Activated CD8-positive, alpha-beta memory T cell treated with anti-CD3 and anti-CD28 coated beads, Interleukin-2, amount 10 ng/mL, durations not matched to agents 7 days and 5 days (primary cell): ENCODE results near the gene PDCD11. TPM values are rescaled to one million over a fixed set of nuclear protein-coding genes. Genes with fewer than 3 reads are reported as not detected.

Experiments used
- ATAC-seq: fragments of 150-1000 bp; cut with Tn5 transposase; one replicate; pipeline ENCODE4 v1.10.0; 2021; ENCODE audit warnings: moderate library complexity
- CTCF ChIA-PET: fragments of 350-600 bp; sonication (Branson Sonifier 250); formaldehyde crosslinking; loops from one replicate; lab custom pipeline; 2021; ENCODE audit warnings: antibody characterized with exemption; lab: Charles Lee
- DNase-seq: peaks from one replicate; pipeline ENCODE4 v3.0.0-alpha.2; 2020
- H3K27ac Mint-ChIP-seq: one replicate; pipeline ENCODE4 v1.8.0; 2021; ENCODE audit warnings: mild to moderate bottlenecking, mixed read lengths
- H3K27me3 Mint-ChIP-seq: one replicate; pipeline ENCODE4 v1.8.0; 2021; ENCODE audit warnings: mixed read lengths
- H3K36me3 Mint-ChIP-seq: one replicate; pipeline ENCODE4 v1.8.0; 2021; ENCODE audit warnings: mild to moderate bottlenecking, mixed read lengths
- H3K4me1 Mint-ChIP-seq: one replicate; pipeline ENCODE4 v1.8.0; 2021; ENCODE audit warnings: mixed read lengths
- H3K4me3 Mint-ChIP-seq: one replicate; pipeline ENCODE4 v1.8.0; 2021; ENCODE audit warnings: mild to moderate bottlenecking, moderate library complexity, mixed read lengths
- H3K9me3 Mint-ChIP-seq: one replicate; pipeline ENCODE4 v1.8.0; 2022; ENCODE audit warnings: low read depth, mixed read lengths
- microRNA-seq: library from miRNA; unstranded; fragments of <30 nt; microRNA quantifications from one replicate; pipeline ENCODE4 v1.2.0, GENCODE V29; 2022
- total RNA-seq, 2 experiments: library from RNA; stranded (reverse); gene quantifications; one replicate each; pipeline ENCODE4 v1.2.3, GENCODE V29; 2021

The PDCD11 gene
- total RNA-seq, 2 experiments from 2014 or later, result 59.4 to 67.7 TPM

DNA sequence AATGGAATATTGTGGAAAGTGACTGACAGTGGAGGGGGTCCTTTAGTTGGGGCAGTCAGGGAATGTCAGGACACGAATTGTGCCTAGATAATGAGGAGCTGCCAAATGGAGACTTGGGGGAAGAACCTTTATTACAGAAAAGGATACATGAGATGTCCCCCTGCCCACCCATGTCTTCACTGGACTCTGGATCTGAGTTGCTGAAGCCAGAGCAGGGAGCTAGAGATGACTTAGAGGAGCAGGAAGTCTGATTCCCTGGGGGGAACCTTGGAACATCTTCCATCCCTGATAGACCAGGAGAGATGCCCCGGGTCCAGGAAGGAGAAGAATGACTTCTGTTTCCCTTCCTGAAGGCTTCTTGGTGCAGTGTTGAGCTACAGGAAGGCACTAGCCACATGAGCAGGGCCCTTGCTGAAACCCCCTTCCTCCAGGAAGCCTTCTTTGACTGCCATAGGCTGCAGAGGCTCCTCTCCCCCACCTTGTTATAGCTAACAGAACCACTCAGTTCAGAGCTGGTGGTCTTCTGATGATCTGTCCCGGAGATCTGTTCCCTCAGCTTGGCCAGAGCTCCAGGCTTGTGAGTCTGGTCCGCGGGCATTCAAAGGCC lies 96.3 kb downstream of the PDCD11 start:
- H3K27me3 Mint-ChIP-seq, result peaks cover 52% of the 10 kb centered on the region

GRCh38 chr10:103493362-103493915 lies 97.0 kb downstream of the PDCD11 start, which contains the start of gene NEURL1:
NEURL1 (plus strand) TSS chr10:103493705; CDS start chr10:103494388, 683 bp downstream.
- no peak within 1 kb of the TSS for H3K27ac Mint-ChIP-seq
- H3K36me3 Mint-ChIP-seq, result no peaks in the 10 kb centered on the region
- CTCF ChIA-PET, result interaction anchor here (0.8 to 2.0 kb wide), 9 partner anchors 11 to 97 kb away, joined by 3 to 15 read pairs (median 3); partner anchors contain the start of genes ATP5MK and CALHM2
- H3K4me1 Mint-ChIP-seq, result peaks cover 21% of the 10 kb centered on the region
- peak; percentile 32 for ATAC-seq
- H3K27me3 Mint-ChIP-seq, result peaks cover 54% of the 10 kb centered on the region
- DNase-seq, result no peak
- H3K9me3 Mint-ChIP-seq, result no peaks in the 10 kb centered on the region
- peak within 1 kb of the TSS; percentile 73 for H3K4me3 Mint-ChIP-seq

More for the DNA sequence above, 96.3 kb downstream of the PDCD11 start:
- Mint-ChIP-seq H3K9me3 (no peaks in the 10 kb centered on the region), H3K36me3 (no peaks in the 10 kb centered on the region), H3K4me1 (peaks cover 21% of the 10 kb centered on the region), H3K4me3 (peak overlapping the region; percentile 73), H3K27ac (no peak overlapping the region)
- CTCF ChIA-PET, result interaction anchor here (1.0 to 2.0 kb wide), 8 partner anchors 16 to 186 kb away, joined by 3 to 15 read pairs (median 3); partner anchors contain the start of genes ATP5MK and CALHM2
- ATAC-seq, result no peak
- no peak for DNase-seq

- peaks cover 61% of the 10 kb centered on the region for H3K27me3 Mint-ChIP-seq
Measured at GRCh38 chr10:103493916-103494877, 97.8 kb downstream of the PDCD11 start.

GRCh38 chr10:103495321-103495720 lies 98.9 kb downstream of the PDCD11 start:
- H3K27me3 Mint-ChIP-seq, result peaks cover 73% of the 10 kb centered on the region
- DNase-seq, result no peak
- no peak overlapping the region for H3K4me3 Mint-ChIP-seq
- no peak for ATAC-seq
- peaks cover 22% of the 10 kb centered on the region for H3K4me1 Mint-ChIP-seq
- CTCF ChIA-PET, result interaction anchor here (0.8 to 1.1 kb wide), 3 partner anchors 69 to 98 kb away, joined by 3 read pairs; no protein-coding TSS in a partner anchor
- H3K9me3 Mint-ChIP-seq, result no peaks in the 10 kb centered on the region
- no peaks in the 10 kb centered on the region for H3K36me3 Mint-ChIP-seq
- H3K27ac Mint-ChIP-seq, result no peak overlapping the region

More at GRCh38 chr10:103493916-103494877, 97.8 kb downstream of the PDCD11 start:
- peak; percentile 61 for DNase-seq
- H3K4me1 Mint-ChIP-seq, result peaks cover 21% of the 10 kb centered on the region
- CTCF ChIA-PET, result interaction anchor here (0.8 to 2.0 kb wide), 9 partner anchors 11 to 87 kb away, joined by 3 to 15 read pairs (median 3); partner anchors contain the start of gene CALHM2
- no peaks in the 10 kb centered on the region for H3K9me3 Mint-ChIP-seq
- peak overlapping the region; percentile 44 for H3K4me3 Mint-ChIP-seq
- no peak overlapping the region for H3K27ac Mint-ChIP-seq
- no peaks in the 10 kb centered on the region for H3K36me3 Mint-ChIP-seq
- ATAC-seq, result peak; percentile 67

Small RNA genes within 50 kb of the gene (microRNA-seq; reads per million reads assigned to microRNA genes)
- gene MIR1307, result 4,116 reads per million, percentile 92 among the genes with 10 or more reads in this experiment

Other genes with a start within 250 kb of the PDCD11 start
- 10 to 100 TPM; 64.4 to 64.9 TPM for gene NT5C2, start 203.4 kb upstream of the PDCD11 start, total RNA-seq
- gene RPEL1, start 150.7 kb upstream of the PDCD11 start, total RNA-seq, result not detected
- under 1 TPM; 0.09 to 0.70 TPM for gene INA, start 119.5 kb upstream of the PDCD11 start, total RNA-seq
- 10 to 100 TPM; 17.0 to 17.2 TPM for gene PCGF6, start 45.5 kb upstream of the PDCD11 start, total RNA-seq
- gene TAF5, start 28.6 kb upstream of the PDCD11 start, total RNA-seq, result 10 to 100 TPM; 15.3 to 16.8 TPM
- 100 to 1,000 TPM; 274 to 387 TPM for gene ATP5MK, start 151 bp upstream of the PDCD11 start, total RNA-seq
- gene CALHM2, start 55.7 kb downstream of the PDCD11 start, total RNA-seq, result 10 to 100 TPM; 65.6 to 93.4 TPM
- 1 to 10 TPM in 1 of 2 experiments, under 1 TPM in 1; 0.47 to 1.1 TPM for gene CALHM1, start 62.3 kb downstream of the PDCD11 start, total RNA-seq
- not detected for gene CALHM3, start 82.6 kb downstream of the PDCD11 start, total RNA-seq
- gene NEURL1, start 97.1 kb downstream of the PDCD11 start, total RNA-seq, result 1 to 10 TPM; 2.2 to 2.5 TPM